CD4-positive, alpha-beta T cell treated with Interleukin-2 at 100 ng/mL for 4 hours (primary cell): Measurements from ENCODE around the gene TMEM151A.
A peak's percentile ranks its signal among the peaks of the same experiment; 100 is the strongest.
"Not testable (repeated sequence)": the region's sequence is repeated elsewhere in the genome, so short reads cannot be mapped to it uniquely, and the experiment has no call there.

Experiments used
- DNase-seq: peaks from one replicate; pipeline ENCODE4 v3.0.0-alpha.2; 2020; ENCODE audit warnings: low spot score

TMEM151A gene

DNA sequence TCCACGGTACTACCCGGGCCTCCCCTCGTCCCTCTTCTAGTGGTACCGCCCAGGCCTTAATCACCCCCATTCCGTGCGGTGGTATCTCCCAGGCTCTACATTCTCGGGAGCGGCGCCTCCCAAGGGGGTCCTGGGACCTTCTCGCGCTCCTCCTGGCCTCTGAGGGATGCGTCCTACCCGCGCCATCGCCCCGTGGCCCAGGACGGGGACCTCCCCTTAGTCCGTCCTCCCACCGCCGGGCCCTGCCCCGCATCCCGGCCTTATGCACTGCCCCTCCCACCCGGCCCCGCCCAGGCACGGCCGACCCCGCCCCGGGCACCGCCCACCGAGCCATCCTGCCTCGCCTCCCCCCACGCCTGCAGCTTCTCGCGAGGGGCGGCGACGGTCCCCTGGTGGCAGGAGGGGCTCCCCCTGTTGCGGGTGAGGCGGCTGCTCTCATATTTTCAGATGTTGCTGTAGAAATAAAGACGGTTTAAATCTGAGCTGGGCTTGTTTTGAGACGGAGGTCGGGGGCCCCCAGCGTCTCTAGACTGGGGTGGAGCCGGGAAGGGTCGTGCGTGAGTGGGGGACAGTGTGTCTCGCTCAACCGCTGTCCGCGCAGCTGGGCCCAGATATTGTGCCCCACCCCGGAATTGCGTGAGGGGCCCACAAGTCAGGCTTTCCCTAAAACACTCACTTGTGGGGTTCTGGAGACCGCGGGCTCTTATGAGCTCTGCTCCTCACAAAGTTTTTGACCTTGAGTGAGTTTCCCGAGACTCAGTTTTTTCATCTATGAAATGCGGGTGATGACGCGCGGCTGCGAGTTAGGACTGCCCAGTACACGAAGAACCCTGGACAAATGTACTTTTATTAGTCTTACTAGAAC is 24.1 kb upstream of the TMEM151A start:
- DNase-seq, result peak; percentile 85

DNA sequence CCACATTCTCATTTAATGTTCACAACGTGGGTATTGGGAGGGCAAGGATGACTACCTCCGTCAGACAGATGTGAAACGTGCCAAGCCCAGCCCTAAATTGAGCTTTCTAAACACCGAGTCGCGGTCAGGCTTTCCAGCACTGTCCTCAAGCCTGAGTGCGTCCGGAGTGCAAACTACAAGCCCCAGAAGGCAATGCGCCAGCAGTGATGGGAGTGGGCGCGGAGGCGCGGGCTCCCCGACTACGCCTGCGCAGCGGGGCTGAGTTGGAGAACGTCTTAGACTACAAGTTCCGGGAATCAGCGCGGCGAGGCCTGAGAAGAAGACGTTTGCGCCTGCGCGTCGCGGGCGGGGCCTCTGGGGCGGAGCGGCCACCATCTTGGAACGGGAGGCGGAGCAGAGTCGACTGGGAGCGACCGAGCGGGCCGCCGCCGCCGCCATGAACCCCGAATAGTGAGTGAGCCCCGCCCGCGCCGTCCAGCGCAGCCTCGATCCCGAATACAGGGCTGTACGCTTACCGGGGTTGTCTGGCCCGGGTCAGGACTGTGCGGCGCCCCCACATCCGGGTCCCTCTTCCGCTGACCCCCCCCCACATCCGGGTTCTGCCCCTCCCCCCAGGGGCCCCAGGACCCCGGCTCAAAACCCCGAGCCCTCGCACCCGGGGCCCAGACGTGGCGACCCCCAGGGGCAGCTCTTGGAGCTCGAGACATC is 23.3 kb upstream of the TMEM151A start, which contains the start of gene RAB1B:
Gene RAB1B, plus strand, starts transcription at position 396 of the 708 bp plus-strand sequence. Its CDS starts 41 bp downstream, at position 437.
- DNase-seq, result peak; percentile 100

DNA sequence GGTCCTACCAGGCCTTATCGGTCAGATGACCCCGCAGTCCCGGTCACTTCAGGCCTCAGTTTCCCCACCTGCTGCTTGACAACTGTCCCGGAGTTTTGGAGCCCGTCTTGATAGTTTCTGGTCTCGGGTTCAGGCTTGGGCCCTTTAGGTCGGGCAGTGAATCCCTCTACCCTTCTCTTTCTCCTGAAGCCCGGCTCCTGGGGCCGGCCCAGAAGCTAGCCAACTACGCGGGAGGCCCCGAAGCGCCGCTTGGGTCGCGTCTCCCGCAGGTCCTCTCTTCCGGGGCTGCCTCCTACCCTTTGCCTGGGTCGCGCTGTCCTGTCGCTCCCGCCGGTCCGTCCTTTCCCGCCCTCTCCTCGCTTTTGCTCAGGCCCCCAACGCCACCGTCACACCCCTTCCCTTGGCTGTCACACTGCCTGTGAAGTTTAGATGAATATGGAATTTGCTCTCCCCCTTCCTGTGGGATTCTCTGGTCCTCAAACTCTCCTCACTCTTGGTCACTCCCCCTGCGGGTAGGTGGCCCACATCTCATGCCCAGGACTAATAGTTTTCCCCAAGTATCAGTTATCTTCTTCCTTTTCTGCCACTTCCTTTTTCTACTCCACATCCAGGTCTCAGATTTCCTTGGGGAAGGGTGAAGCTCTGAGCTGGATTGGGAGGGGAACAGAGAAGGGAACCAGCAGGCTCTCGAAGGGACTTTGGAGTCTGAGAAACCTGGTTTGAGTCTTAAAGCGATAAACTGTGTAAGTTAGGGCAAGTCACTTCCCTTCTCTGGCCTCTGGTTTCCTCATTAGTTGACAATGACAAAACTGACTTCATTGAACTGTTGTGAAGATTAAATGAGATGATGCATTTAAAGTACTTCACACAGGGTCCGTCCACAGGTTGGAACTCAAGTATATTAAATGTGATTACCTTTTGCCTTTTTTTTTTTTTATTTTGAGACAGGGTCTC is 22.5 kb upstream of the TMEM151A start:
- peak; percentile 31 for DNase-seq

- DNase-seq, result no peak
These were observed 19.9 kb upstream of the TMEM151A start for GRCh38 chr11:66271816-66272215.

GRCh38 chr11:66272596-66272995 is 19.1 kb upstream of the TMEM151A start:
- DNase-seq, result peak; percentile 47

- DNase-seq, result no peak
These were observed 17.5 kb upstream of the TMEM151A start for GRCh38 chr11:66274219-66274618.

GRCh38 chr11:66275396-66275795 is 16.3 kb upstream of the TMEM151A start:
- no peak for DNase-seq

GRCh38 chr11:66275984-66276612 is 15.6 kb upstream of the TMEM151A start:
- no peak for DNase-seq

GRCh38 chr11:66276619-66277018 is 15.1 kb upstream of the TMEM151A start:
- not testable (repeated sequence) for DNase-seq

DNA sequence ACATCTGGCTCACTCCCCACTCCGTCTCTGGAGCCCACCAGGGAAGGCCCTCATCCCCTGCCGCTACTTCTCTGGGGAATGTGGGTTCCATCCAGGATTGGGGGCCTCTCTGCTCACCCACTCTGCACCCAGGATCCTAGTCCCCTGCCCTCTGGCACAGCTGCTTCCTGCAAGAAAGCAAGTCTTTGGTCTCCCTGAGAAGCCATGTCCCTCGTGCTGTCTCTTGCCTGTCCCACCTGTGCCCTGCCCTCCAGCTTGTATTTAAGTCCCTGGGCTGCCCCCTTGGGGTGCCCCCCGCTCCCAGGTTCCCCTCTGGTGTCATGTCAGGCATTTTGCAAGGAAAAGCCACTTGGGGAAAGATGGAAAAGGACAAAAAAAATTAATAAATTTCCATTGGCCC is 14.6 kb upstream of the TMEM151A start:
- DNase-seq, result not testable (repeated sequence)

- DNase-seq, result peak; percentile 45
These were observed 14.0 kb upstream of the TMEM151A start, which contains the start of gene CNIH2 for GRCh38 chr11:66277471-66278362. CNIH2 (plus strand) TSS chr11:66278175; CDS start chr11:66278457, 282 bp downstream.

- DNase-seq, result peak; percentile 68
These were observed 13.2 kb upstream of the TMEM151A start for GRCh38 chr11:66278363-66279091.

DNA sequence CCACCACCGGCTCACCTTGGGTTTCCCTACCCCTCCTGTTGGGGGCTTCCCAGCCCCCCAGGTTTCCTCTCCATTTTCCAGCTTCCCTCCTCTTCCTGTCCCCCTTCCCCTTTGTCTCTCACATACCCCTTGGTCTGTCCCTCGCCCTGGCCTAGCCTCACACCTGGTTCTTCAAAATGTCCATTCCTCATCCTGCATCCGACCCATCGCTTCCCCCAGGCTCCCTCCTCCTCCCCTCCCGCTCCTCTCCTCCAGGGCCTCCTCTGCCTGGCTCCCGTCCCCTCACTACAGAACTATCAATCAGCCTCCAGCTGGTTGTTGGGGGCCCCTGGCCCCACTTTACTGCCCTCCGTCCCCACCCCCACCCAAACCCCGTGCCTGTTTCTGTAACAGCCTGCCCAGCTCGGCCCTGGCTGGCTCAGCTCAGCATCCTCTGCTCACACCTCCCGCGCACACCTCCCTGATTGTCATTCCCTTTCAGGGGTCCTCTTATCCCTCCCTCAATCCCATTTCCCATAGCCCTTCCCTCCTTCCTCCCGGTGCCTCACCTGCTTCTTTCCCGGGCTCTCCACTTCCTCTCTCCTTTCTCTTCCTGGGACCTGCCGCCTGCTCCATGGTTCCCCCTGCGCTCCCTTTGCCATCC is 12.5 kb upstream of the TMEM151A start:
- no peak for DNase-seq

DNA sequence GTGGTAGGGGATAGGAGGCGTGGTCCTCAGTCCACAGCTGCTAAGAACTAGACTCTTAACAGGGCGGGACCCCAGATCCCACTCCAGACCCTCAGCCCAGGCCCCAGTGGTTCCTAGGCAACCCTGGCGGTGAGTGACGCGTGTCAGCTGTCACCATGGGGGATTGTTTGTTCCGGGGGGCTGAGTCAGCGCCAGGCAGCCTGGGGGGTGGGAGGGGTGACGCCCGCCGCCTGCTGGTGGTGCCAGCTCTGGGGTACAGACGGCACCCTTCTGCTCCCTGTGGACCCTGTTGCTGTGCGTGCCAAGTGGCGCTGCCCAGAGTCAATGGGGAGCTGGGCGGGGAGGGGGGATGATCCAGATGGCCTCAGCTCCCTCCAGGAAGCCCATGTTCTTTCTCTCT is 11.3 kb upstream of the TMEM151A start:
- no peak for DNase-seq

GRCh38 chr11:66281001-66281400 is 10.7 kb upstream of the TMEM151A start:
- no peak for DNase-seq

GRCh38 chr11:66281776-66282467 is 9.8 kb upstream of the TMEM151A start:
- DNase-seq, result no peak

DNA sequence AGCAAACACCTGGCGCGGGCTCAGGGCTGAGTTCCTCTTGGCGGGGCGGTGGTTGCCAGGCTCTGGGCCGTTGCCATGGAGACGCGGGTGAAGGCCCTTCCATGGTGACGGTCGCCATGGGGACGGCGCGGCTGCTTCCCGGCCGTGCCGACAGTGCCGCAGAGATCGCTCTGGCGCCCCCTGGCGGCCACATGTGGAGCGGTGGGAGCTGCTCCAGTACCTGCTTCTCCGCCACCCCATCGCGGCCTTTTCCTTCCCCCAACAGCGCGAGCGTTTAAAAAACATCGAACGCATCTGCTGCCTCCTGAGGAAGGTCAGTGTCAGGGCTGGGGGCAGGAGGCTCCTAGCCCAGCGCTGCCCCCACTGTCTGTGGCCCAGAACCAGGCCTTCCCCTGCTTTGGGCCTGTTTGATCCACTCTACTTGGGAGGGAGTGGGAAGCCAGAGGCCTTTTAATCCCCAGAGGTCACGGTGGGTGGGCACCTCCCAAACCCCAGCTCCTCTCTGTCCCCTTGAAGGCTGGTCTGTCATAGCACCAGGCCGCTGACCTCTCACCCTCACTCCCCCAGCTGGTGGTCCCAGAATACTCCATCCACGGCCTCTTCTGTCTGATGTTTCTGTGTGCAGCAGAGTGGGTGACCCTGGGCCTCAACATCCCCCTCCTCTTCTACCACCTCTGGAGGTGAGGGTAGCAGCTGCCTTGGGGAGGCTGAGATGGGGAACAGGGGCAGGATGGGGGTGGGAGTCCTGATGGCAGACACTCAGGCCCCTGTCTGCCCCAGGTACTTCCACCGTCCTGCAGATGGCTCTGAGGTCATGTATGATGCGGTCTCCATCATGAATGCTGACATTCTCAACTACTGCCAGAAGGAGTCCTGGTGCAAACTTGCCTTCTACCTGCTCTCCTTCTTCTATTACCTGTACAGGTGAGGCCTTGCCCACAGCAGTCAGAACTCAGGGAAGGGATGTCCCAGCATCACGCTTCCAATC is 8.9 kb upstream of the TMEM151A start:
- peak; percentile 99 for DNase-seq
